ENCODE data around the gene MPPED2.

- TF ChIP-seq CTCF (IDR thresholded peaks at IDR 0.05; ENCODE audit: poor library complexity) (no peak), EZH2 (IDR thresholded peaks at IDR 0.05; ENCODE audit: borderline replicate concordance) (no peak)
These were observed 220.2 kb downstream of the MPPED2 start for GRCh38 chr11:30365793-30366517.

Measured in hepatocyte (in vitro differentiated cells).